Measurements from ENCODE around the gene ADAMTS3.

GRCh38 chr4:72566464-72566972 is 2.5 kb downstream of the ADAMTS3 start:
- TF ChIP-seq CTCF (IDR thresholded peaks at IDR 0.05 in 4 of 5, conservative IDR thresholded peaks at IDR 0.05 in 1 of 5), result no peak
- no peak for TF ChIP-seq POLR2A (IDR thresholded peaks at IDR 0.05)
